22Rv1 (cell line): ENCODE data around the gene DAAM1.

Source experiments
- H3K27ac ChIP-seq: fragments of 450-650 bp; 2 replicates; pipeline ENCODE4 v1.5.1; 2017
- ZFX ChIP-seq: fragments of 450-650 bp; IDR thresholded peaks from 2 replicates; pipeline ENCODE4 v1.6.1; 2017; ENCODE audit warnings: antibody characterized with exemption, borderline replicate concordance
- TF ChIP-seq, protein P1 (sequence below): fragments of 450-650 bp; IDR thresholded peaks from 2 replicates; pipeline ENCODE4 v1.5.1; 2017; ENCODE audit warnings: mild to moderate bottlenecking

The DAAM1 gene

DNA sequence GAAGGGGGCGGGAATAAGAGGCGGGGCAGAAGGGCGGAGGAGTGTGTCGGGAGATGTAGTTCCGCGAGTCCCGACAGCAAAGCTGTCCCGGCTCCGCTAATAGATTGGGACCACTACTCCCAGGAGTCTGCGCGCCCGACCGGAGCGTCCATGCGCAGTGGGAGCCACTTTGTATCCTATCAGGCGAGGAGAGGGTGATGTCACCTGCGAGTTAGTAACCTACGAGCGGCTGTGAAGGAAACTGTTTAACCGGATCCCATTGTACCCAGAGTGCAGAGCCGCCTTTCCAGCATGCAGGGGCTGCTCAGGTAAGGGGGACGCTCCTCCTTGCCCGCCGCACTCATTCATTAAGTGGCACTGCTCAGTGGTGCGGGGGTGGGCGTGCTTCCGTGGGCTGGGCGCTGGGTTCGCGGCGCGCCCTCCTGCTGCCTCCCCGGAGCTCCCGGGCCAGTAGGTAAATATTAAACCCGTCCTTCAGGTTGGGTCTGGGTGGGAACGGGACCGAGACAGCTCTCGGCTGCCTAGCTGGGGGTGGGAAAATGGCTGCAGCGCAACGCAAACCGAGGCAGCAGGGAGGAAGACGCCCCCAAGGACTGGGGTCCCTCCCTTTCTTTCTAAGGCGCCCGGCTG, at the start of gene DAAM1:
Gene DAAM1, plus strand, starts transcription at position 207 of the 630 bp plus-strand sequence. CDS start 74,811 bp downstream, outside the sequence.
- H3K27ac ChIP-seq: peak within 1 kb of the TSS; percentile 93
- TF ChIP-seq ZFX: no peak
- TF ChIP-seq, protein P1, sequence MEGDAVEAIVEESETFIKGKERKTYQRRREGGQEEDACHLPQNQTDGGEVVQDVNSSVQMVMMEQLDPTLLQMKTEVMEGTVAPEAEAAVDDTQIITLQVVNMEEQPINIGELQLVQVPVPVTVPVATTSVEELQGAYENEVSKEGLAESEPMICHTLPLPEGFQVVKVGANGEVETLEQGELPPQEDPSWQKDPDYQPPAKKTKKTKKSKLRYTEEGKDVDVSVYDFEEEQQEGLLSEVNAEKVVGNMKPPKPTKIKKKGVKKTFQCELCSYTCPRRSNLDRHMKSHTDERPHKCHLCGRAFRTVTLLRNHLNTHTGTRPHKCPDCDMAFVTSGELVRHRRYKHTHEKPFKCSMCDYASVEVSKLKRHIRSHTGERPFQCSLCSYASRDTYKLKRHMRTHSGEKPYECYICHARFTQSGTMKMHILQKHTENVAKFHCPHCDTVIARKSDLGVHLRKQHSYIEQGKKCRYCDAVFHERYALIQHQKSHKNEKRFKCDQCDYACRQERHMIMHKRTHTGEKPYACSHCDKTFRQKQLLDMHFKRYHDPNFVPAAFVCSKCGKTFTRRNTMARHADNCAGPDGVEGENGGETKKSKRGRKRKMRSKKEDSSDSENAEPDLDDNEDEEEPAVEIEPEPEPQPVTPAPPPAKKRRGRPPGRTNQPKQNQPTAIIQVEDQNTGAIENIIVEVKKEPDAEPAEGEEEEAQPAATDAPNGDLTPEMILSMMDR: no peak

DNA sequence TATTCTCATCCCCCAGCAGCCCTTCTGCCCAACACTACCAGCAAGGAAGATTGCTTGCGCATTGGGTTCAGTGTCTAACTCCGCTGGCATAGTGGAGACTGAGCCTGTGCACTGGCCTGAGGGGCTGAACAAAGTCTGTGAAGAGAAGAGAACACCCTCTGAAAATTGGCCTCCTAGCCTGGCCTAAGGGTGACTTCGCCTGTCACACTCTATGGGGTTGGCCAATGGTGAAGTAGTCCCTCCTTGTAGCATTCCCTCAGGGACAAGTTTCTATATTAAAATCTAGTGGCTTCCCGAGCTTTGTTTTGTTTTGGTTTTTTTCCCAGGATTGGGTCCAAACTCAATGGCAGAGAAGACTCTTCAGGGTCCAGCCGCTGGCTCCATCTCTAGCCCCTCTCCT, 49.1 kb upstream of the DAAM1 start:
- TF ChIP-seq, protein P1: no peak
- H3K27ac ChIP-seq: no peak overlapping the region

DNA sequence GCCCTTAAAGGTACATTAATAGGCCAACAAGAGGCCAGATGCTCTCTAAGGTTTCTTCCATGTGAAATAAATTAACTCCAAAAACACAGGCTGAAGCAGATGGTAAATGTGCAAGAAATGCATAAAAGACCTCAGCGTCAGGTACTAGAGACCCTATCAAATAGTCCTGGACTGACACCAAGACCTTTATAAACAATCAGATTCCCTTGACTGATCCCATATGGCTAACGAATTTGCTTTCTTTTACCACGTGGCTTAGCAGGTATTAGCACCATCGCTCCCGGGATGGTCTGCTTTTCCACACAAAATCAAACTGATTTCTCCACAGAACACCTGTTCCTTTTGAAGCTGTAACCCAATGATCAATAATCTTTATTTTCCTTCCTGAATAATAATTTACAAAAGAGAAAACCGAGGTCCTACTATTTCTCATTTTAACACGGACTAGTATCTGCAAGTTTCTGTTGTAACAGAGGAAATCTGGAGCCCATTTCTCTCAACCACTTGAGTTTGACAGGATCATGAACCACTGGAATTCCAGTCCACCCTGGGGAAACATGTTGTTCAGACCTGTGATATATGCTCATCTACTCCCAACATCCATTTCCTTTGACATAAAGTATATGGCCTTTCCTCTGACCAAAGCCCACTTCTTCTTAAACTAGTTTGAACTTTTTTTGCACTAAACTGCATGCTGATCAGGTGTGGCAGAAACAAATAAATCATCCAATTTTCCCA, 48.2 kb upstream of the DAAM1 start:
- TF ChIP-seq, protein P1: no peak
- TF ChIP-seq ZFX: no peak
- H3K27ac ChIP-seq: no peak overlapping the region

DNA sequence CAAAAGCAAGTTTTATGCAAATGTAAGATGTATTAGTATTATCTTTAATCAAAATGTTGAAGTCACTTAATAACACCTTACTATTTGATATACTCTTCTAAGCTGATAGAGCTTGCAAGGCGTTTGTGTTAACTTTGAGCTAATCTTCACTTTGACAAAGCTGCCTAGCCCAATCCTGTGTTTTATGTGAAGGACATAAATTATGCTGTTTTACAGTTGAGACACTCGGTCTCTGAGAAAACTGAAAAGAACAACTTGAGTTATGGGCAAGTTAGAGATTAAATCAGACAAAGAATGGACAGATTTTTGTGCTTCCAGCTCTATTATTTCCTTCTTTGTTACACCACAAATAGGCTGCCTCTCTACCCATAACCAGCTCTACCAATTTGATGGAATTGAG, 42.0 kb upstream of the DAAM1 start:
- no peak for TF ChIP-seq ZFX
- TF ChIP-seq, protein P1: no peak
- H3K27ac ChIP-seq: no peak overlapping the region

DNA sequence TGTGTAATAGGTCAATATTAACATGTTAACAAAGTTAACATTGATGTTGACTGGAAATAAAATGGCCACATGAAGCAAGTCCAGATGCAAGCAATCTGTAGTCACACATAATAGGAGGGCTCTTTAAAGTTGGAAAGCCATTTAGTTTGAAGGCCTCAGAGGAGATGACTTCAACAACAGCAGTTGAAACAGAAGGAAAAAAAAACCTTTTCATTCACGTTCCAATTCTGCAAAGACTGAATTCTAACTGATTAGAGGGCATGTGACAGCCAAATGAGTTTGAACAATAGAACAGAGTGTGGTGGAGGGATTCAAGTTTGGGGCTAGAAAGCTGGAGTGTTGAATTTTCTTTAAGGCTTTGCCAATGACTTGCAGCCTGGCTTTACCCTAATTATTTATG, 41.5 kb upstream of the DAAM1 start:
- no peak for TF ChIP-seq ZFX
- TF ChIP-seq, protein P1: no peak
- no peak overlapping the region for H3K27ac ChIP-seq

DNA sequence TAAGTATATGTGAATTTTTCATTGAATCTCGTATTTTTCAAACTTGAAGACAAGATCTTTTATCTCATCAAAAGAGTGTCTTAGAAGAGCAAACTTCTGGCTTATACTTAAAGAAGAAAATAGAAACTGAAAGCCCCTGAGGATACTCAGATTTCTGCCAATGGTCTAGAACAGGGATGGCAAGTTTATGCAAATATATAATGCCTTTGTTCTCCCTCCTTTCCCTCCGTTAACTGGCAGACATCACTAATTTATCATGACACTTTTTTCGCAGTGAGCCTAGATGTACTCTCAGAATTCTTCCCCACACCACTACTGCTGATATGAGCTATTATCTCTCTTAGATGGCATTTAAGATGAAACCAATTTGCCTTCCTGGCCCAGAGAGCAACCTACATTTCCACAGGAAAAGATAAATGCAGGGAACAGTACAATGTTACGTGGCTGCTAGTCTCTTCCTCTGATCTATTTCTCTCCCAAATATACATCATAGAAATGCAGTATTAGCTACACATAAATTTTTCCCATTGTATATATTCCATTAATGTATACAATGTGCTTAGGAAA, 40.0 kb upstream of the DAAM1 start:
- TF ChIP-seq ZFX: no peak
- TF ChIP-seq, protein P1: no peak
- no peak overlapping the region for H3K27ac ChIP-seq

DNA sequence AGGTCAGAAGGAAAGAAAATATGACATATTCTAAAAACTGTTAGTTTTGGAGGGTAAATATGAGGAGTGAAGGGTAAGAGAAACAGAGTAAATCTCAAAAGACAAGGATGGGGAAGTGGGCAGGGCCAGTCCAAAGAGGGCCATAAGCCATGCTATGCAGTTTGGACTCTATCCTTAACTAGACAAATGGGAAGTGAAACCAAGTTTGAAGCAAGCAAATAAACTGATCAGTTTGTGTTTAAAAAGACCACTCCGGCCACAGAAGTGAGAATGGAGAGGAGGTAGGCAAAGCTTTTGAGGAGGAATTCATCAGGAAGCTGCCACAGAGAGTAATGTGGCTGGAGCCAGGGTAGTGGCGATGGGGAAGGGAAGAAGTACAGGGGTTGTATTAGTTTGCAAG, 37.5 kb upstream of the DAAM1 start:
- no peak overlapping the region for H3K27ac ChIP-seq
- TF ChIP-seq, protein P1: no peak
- no peak for TF ChIP-seq ZFX
